Erythroblast (primary cell): ENCODE data around the gene ULK4.

Experiments
- GATA1 ChIP-seq: IDR thresholded peaks from 2 replicates; pipeline ENCODE4 v1.6.1; 2011; ENCODE audit warnings: low read depth, mild to moderate bottlenecking, control low read depth, low read length, moderate library complexity
- POLR2A ChIP-seq: IDR thresholded peaks from 2 replicates; pipeline ENCODE4 v1.6.1; 2011; ENCODE audit warnings: mild to moderate bottlenecking, low read length

- no peak for TF ChIP-seq POLR2A
- no peak for TF ChIP-seq GATA1
These were observed 4.3 kb upstream of the ULK4 start for GRCh38 chr3:41966206-41966605.
